ENCODE results near the gene SORCS2.

Gene SORCS2

GRCh38 chr4:7521666-7522065, 329.3 kb downstream of the SORCS2 start:
- H3K27me3 ChIP-seq (ENCODE audit: insufficient read depth, low read length, poor library complexity): peaks cover 10% of the 10 kb centered on the region
- H3K4me3 ChIP-seq (ENCODE audit: low read depth in 1 of 2, low read length in 2 of 2): no peak overlapping the region
- peaks cover 5% of the 10 kb centered on the region for H4K20me1 ChIP-seq (ENCODE audit: insufficient read depth, low read length)
- H3K4me2 ChIP-seq (ENCODE audit: insufficient read depth, low read length): no peak overlapping the region
- TF ChIP-seq EZH2 (IDR thresholded peaks at IDR 0.05; ENCODE audit: borderline replicate concordance, low read depth, low read length, severe bottlenecking) (no peak), CTCF (IDR thresholded peaks at IDR 0.05; ENCODE audit: borderline replicate concordance, extremely low read depth, low read length, poor library complexity, severe bottlenecking) (no peak)
- H3K4me1 ChIP-seq (ENCODE audit: insufficient read depth, low read length): no peaks in the 10 kb centered on the region
- H3K9me3 ChIP-seq (ENCODE audit: insufficient read depth, low read length, severe bottlenecking): no peaks in the 10 kb centered on the region
- no peak overlapping the region for H3K27ac ChIP-seq (ENCODE audit: low read length)
- no peaks in the 10 kb centered on the region for H3K79me2 ChIP-seq (ENCODE audit: insufficient read depth, low read length)
- no peak overlapping the region for H3K9ac ChIP-seq (ENCODE audit: low read depth, low read length)
- ATAC-seq (ENCODE audit: insufficient read depth, low read depth) (no peak), DNase-seq (no peak)
- H2AFZ ChIP-seq (ENCODE audit: low read depth, low read length): no peak overlapping the region
- no peaks in the 10 kb centered on the region for H3K36me3 ChIP-seq (ENCODE audit: insufficient read depth, low read length)

GRCh38 chr4:7522452-7523220, 330.3 kb downstream of the SORCS2 start:
- H3K79me2 ChIP-seq (ENCODE audit: insufficient read depth, low read length): no peaks in the 10 kb centered on the region
- no peak overlapping the region for H2AFZ ChIP-seq (ENCODE audit: low read depth, low read length)
- H3K9ac ChIP-seq (ENCODE audit: low read depth, low read length): no peak overlapping the region
- H3K4me1 ChIP-seq (ENCODE audit: insufficient read depth, low read length): no peaks in the 10 kb centered on the region
- H4K20me1 ChIP-seq (ENCODE audit: insufficient read depth, low read length): peaks cover 3% of the 10 kb centered on the region; the same call in 1 of the 2 replicates
- no peak overlapping the region for H3K4me2 ChIP-seq (ENCODE audit: insufficient read depth, low read length)
- no peak for ATAC-seq (ENCODE audit: insufficient read depth, low read depth)
- no peaks in the 10 kb centered on the region for H3K9me3 ChIP-seq (ENCODE audit: insufficient read depth, low read length, severe bottlenecking)
- no peak overlapping the region for H3K27ac ChIP-seq (ENCODE audit: low read length)
- no peak for DNase-seq
- no peak for TF ChIP-seq EZH2 (IDR thresholded peaks at IDR 0.05; ENCODE audit: borderline replicate concordance, low read depth, low read length, severe bottlenecking)
- TF ChIP-seq CTCF (IDR thresholded peaks at IDR 0.05; ENCODE audit: borderline replicate concordance, extremely low read depth, low read length, poor library complexity, severe bottlenecking): no peak
- peaks cover 8% of the 10 kb centered on the region for H3K27me3 ChIP-seq (ENCODE audit: insufficient read depth, low read length, poor library complexity)
- H3K36me3 ChIP-seq (ENCODE audit: insufficient read depth, low read length): no peaks in the 10 kb centered on the region
- H3K4me3 ChIP-seq (ENCODE audit: low read depth in 1 of 2, low read length in 2 of 2): no peak overlapping the region

GRCh38 chr4:7523526-7523925, 331.2 kb downstream of the SORCS2 start:
- TF ChIP-seq CTCF (IDR thresholded peaks at IDR 0.05; ENCODE audit: borderline replicate concordance, extremely low read depth, low read length, poor library complexity, severe bottlenecking): no peak
- TF ChIP-seq EZH2 (IDR thresholded peaks at IDR 0.05; ENCODE audit: borderline replicate concordance, low read depth, low read length, severe bottlenecking): no peak
- ATAC-seq (ENCODE audit: insufficient read depth, low read depth): no peak
- no peak for DNase-seq
- H3K9ac ChIP-seq (ENCODE audit: low read depth, low read length): no peak overlapping the region
- H4K20me1 ChIP-seq (ENCODE audit: insufficient read depth, low read length): peaks cover 3% of the 10 kb centered on the region; the same call in 1 of the 2 replicates
- no peak overlapping the region for H3K4me2 ChIP-seq (ENCODE audit: insufficient read depth, low read length)
- no peaks in the 10 kb centered on the region for H3K79me2 ChIP-seq (ENCODE audit: insufficient read depth, low read length)
- H2AFZ ChIP-seq (ENCODE audit: low read depth, low read length): no peak overlapping the region
- H3K36me3 ChIP-seq (ENCODE audit: insufficient read depth, low read length): no peaks in the 10 kb centered on the region
- H3K4me3 ChIP-seq (ENCODE audit: low read depth in 1 of 2, low read length in 2 of 2): no peak overlapping the region
- peaks cover 6% of the 10 kb centered on the region for H3K27me3 ChIP-seq (ENCODE audit: insufficient read depth, low read length, poor library complexity)
- H3K27ac ChIP-seq (ENCODE audit: low read length): no peak overlapping the region
- no peaks in the 10 kb centered on the region for H3K4me1 ChIP-seq (ENCODE audit: insufficient read depth, low read length)
- H3K9me3 ChIP-seq (ENCODE audit: insufficient read depth, low read length, severe bottlenecking): no peaks in the 10 kb centered on the region
